LNCaP clone FGC (cell line): ENCODE measurements around the gene ERAS.
"Not testable (repeated sequence)": the region's sequence is repeated elsewhere in the genome, so short reads cannot be mapped to it uniquely, and the experiment has no call there.

ENCODE experiments used
- DNase-seq: peaks from one replicate; pipeline ENCODE4 v3.0.0-alpha.2; 2011; ENCODE audit warnings: low read depth
- H3K4me3 ChIP-seq: 2 replicates; pipeline ENCODE4 v1.5.1; 2011; ENCODE audit warnings: mild to moderate bottlenecking, low read depth, low read length, control low read depth
- TF ChIP-seq, protein P1 (sequence below): IDR thresholded peaks from 2 replicates; pipeline ENCODE4 v1.5.1; 2012; ENCODE audit warnings: mild to moderate bottlenecking; ENCODE audit not compliant: control insufficient read depth, insufficient read depth; ENCODE audit errors: extremely low read depth

Gene ERAS

DNA sequence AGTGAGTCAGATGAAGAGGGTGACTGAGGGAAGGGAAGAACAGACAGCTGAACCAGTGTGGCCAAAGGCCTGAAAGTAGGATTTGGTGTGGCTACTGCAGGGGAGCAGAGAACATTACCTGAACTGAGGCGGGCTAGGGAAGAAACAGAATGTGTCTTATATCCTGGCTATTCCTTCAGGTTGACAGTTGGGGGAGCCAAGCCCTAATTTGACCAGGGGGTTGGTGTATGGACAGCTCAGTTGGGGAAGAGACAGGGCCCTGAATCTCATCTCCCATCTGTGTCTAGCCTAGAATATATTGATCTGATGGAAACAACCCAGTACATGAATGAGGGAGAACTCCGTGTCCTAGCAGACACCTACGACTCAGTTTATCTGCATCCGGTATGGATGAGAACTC lies 20.2 kb upstream of the ERAS start:
- H3K4me3 ChIP-seq: no peak overlapping the region
- no peak for DNase-seq
- TF ChIP-seq, protein P1, sequence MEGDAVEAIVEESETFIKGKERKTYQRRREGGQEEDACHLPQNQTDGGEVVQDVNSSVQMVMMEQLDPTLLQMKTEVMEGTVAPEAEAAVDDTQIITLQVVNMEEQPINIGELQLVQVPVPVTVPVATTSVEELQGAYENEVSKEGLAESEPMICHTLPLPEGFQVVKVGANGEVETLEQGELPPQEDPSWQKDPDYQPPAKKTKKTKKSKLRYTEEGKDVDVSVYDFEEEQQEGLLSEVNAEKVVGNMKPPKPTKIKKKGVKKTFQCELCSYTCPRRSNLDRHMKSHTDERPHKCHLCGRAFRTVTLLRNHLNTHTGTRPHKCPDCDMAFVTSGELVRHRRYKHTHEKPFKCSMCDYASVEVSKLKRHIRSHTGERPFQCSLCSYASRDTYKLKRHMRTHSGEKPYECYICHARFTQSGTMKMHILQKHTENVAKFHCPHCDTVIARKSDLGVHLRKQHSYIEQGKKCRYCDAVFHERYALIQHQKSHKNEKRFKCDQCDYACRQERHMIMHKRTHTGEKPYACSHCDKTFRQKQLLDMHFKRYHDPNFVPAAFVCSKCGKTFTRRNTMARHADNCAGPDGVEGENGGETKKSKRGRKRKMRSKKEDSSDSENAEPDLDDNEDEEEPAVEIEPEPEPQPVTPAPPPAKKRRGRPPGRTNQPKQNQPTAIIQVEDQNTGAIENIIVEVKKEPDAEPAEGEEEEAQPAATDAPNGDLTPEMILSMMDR: no peak

DNA sequence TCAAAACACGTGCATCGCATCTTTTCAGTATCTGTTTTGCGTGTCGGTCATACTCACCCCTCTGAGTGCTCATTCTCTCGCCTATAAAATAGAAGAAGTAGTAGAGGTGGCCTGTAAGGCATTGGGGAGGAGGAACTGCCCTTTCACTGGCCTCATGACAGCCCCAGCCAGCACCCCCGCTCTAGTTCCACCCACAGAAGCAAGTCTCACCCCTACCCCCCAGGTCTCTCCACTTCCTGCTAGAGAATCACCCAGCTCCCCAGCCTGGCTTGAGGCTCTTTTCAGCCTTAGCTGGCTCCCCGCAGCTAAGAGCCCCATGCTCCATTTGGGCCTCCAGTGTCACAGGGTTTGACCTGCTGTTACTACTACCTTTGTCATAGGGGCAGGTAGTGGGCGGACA lies 12.7 kb upstream of the ERAS start:
- H3K4me3 ChIP-seq: no peak overlapping the region
- TF ChIP-seq, protein P1: no peak
- no peak for DNase-seq

DNA sequence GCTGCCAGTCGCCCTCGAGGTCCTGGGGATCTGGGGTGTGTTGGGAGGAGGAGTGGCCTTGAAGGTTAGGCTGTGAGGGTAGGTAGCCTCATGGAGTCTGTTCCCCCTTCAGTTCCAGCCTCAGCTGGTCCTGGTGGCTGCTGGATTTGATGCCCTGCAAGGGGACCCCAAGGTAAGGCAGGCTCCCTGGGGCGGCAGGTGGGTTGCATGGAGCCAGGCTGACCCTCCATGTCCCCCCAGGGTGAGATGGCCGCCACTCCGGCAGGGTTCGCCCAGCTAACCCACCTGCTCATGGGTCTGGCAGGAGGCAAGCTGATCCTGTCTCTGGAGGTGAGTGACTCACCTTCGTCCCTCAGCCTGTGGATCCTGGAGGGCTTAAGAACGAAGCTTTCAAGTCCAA lies 11.6 kb upstream of the ERAS start:
- no peak for DNase-seq
- TF ChIP-seq, protein P1: no peak
- H3K4me3 ChIP-seq: no peak overlapping the region

DNA sequence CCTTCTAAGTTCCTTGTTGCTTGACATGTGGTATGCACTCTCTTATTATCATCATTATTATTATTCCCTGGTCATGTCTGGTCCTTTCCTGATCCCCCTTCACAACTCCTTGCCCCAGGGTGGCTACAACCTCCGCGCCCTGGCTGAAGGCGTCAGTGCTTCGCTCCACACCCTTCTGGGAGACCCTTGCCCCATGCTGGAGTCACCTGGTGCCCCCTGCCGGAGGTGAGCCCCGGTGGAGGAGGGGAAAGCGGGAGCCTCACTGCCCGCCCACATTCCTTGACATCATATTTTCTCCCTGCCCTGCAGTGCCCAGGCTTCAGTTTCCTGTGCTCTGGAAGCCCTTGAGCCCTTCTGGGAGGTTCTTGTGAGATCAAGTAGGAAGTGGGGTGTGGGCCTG lies 11.0 kb upstream of the ERAS start:
- no peak overlapping the region for H3K4me3 ChIP-seq
- DNase-seq: no peak
- TF ChIP-seq, protein P1: no peak

DNA sequence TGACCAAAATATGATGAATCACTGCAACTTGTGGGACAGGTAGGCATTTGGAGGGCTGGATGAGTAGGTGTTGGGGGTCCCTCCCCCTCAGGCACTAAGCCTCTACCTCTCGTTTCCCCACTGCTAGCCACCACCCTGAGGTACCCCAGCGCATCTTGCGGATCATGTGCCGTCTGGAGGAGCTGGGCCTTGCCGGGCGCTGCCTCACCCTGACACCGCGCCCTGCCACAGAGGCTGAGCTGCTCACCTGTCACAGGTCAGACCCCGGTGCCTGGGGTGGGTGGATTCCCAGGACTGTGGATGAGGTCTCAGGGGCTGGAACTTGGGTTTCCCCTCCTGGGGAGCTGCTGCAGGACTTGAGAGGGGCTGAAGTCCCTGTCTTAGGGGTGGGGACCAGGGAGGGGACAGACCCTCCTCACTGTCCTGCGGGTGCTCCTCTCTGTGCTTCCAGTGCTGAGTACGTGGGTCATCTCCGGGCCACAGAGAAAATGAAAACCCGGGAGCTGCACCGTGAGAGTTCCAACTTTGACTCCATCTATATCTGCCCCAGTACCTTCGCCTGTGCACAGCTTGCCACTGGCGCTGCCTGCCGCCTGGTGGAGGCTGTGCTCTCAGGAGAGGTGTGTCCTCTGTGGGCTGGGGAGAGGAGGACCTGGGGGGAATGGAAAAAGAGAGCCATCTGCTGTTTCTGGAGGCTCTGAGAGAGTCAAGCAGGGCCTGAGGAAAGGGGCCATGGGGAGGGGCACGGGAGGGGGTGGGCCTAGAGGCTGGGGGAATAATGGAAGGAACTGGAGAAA lies 10.1 kb upstream of the ERAS start:
- TF ChIP-seq, protein P1: no peak
- DNase-seq: no peak
- no peak overlapping the region for H3K4me3 ChIP-seq

DNA sequence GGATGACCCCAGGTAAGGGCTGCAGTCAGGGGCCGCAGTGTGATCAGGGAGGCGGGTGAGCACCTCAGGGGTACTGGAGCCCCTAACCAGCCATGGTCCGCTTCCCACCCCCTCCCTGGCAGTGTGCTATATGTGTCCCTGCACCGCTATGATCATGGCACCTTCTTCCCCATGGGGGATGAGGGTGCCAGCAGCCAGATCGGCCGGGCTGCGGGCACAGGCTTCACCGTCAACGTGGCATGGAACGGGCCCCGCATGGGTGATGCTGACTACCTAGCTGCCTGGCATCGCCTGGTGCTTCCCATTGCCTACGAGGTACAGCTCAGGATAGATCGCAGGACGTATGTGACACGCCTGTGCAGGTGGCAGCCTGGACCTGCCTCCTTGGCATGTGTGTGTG lies 8.2 kb upstream of the ERAS start:
- TF ChIP-seq, protein P1: no peak
- no peak overlapping the region for H3K4me3 ChIP-seq
- DNase-seq: no peak

DNA sequence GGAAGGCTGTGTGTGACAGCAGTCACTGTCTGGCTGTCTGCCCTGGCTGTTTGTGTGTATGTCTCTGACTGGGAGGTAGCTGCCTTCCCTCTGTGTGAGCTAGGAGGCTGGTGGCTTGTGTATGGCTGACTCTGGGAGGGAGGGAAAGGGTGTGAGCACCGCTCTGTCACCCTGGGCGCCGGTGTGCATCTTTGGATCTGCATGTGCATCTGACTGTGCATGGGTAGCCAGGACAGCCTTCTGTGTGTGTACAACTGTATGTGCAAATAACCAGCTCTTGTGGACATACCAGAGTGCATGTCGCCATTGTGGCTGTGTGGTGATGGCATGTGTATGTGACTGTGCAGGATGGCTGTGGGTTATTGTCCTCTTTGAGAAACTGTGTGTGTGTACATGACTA lies 7.4 kb upstream of the ERAS start:
- no peak for DNase-seq
- no peak overlapping the region for H3K4me3 ChIP-seq
- TF ChIP-seq, protein P1: no peak

DNA sequence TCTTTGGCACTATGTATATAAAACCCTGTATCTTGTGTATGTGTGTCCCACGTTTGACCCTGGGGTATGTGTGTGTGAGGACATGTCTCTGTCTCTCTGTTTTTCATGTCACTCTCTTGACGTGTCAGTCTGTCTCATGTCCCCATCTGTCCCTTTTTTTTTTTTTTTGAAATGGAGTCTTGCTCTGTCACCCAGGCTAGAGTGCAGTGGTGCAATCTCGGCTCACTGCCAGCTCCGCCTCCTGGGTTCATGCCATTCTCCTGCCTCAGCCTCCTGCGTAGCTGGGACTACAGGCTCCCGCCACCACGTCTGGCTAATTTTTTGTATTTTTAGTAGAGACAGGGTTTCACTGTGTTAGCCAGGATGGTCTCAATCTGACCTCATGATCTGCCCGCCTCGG lies 6.9 kb upstream of the ERAS start:
- DNase-seq: not testable (repeated sequence)

More for the DNA sequence above, 6.9 kb upstream of the ERAS start:
- not testable (repeated sequence) for H3K4me3 ChIP-seq
